H1 (cell line): ENCODE data around the gene RRP12. TPM values are rescaled to one million over a fixed set of nuclear protein-coding genes. Genes with fewer than 3 reads are reported as not detected.

Experiments
- USF2 ChIP-seq: IDR thresholded peaks from 2 replicates; pipeline ENCODE4 v1.6.1; 2011; ENCODE audit warnings: low read length, improper control_type of control experiment
- polyA plus RNA-seq, 7 experiments: library from polyadenylated mRNA; depleted of rRNA in 3 of 7; stranded (reverse) in 5 of 7; unstranded in 2 of 7; fragments of >200 nt in 5 of 7; fragments of 200-250 nt in 2 of 7; gene quantifications; 1 replicate in 5 of 7; 2 replicates in 1 of 7; 4 replicates in 1 of 7; pipeline versions ENCODE4 v1.2.1 to v1.2.3, GENCODE V29; 2011 to 2013; ENCODE audit warnings: missing spikeins in 2 of 7, mixed read lengths in 2 of 7
- total RNA-seq: library from RNA; stranded (reverse); fragmentation: NEBNext Ultra II Directional; extraction: Animal tissue kit (Norgen Biotek cat#: 25700); gene quantifications from 2 replicates; pipeline ENCODE4 v1.2.1, GENCODE V29; 2021
- TF ChIP-seq, protein P1 (sequence below): IDR thresholded peaks from 2 replicates; pipeline ENCODE4 v1.6.1; 2012; ENCODE audit warnings: inconsistent platforms

Gene RRP12
- total and polyA plus RNA-seq, 2 of the 8 experiments (the other 6 are each of a cell fraction or from before 2014, with no cell fraction given): 21.0 to 65.8 TPM

DNA sequence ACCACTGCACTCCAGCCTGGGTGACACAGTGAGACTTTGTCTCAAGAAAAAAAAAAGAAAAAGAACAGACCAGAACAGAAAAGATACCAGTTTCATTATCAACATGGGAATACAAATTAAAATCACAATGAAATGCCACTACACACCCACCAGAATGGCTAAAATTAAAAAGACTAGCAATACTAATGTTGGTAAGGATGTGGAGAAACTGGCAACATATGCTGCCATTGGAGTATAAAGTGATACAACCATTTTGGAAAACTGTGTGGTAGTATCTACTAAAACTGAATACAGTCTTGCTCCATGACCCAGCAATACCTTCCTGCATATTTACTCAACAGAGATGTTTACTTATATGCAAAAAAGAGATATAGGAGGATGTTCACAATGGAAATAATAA is 2.9 kb upstream of the RRP12 start (continued):
- TF ChIP-seq, protein P1, sequence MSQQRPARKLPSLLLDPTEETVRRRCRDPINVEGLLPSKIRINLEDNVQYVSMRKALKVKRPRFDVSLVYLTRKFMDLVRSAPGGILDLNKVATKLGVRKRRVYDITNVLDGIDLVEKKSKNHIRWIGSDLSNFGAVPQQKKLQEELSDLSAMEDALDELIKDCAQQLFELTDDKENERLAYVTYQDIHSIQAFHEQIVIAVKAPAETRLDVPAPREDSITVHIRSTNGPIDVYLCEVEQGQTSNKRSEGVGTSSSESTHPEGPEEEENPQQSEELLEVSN: no peak
- TF ChIP-seq USF2: no peak
- TF ChIP-seq, all 59 proteins: peak for 0
